Muscle layer of duodenum (tissue), 2 donors: ENCODE results near the gene SYT15.
"Not testable (repeated sequence)": the region's sequence is repeated elsewhere in the genome, so short reads cannot be mapped to it uniquely, and the experiment has no call there.

Source experiments
- H3K27ac ChIP-seq: one replicate; pipeline ENCODE4 v1.7.0; 2013; ENCODE audit warnings: mild to moderate bottlenecking, low read length
- H3K27me3 ChIP-seq: one replicate; pipeline ENCODE4 v1.7.0; 2013; ENCODE audit warnings: low read depth, mild to moderate bottlenecking, control low read depth, low read length
- H3K36me3 ChIP-seq, 2 donors: one replicate each; pipeline ENCODE4 v1.7.0; 2013; ENCODE audit warnings: low read length in 2 of 2, control low read depth in 1 of 2, mild to moderate bottlenecking in 1 of 2; ENCODE audit not compliant: insufficient read depth in 2 of 2, control insufficient read depth in 1 of 2
- H3K4me1 ChIP-seq, 2 donors: one replicate each; pipeline ENCODE4 v1.7.0; 2013; ENCODE audit warnings: low read length in 2 of 2, mild to moderate bottlenecking in 2 of 2, control low read depth in 1 of 2, moderate library complexity in 1 of 2; ENCODE audit not compliant: insufficient read depth in 2 of 2, control insufficient read depth in 1 of 2
- H3K4me3 ChIP-seq, 2 donors: one replicate each; pipeline ENCODE4 v1.7.0; 2013; ENCODE audit warnings: low read length in 2 of 2, low read depth in 1 of 2, mild to moderate bottlenecking in 1 of 2
- H3K9me3 ChIP-seq, 2 donors: one replicate each; pipeline ENCODE4 v1.7.0; 2013; ENCODE audit warnings: low read length in 2 of 2, control low read depth in 1 of 2, mild to moderate bottlenecking in 1 of 2; ENCODE audit not compliant: control insufficient read depth in 1 of 2
- donor health status: healthy.

Gene SYT15

DNA sequence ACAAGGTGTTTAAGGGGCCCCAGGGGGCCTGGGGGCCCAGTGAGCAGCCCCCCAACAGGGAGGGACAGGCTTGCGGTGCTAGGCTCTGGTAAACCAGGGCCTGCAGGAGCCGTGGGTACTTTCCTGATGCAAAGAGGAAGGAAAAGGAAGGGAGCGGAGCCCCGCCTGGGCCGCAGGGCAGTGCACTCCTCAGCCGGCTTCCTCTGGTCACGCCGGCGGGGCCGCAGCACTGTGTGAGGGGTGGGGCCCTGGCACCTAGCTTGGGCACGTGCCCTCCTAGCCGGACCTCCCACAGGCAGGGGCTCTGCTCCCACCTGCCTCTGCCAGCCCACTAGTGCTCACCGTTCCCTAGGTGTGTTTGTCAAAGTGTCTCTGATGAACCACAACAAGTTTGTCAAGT is 6.3 kb downstream of the SYT15 start:
- not testable (repeated sequence) for H3K4me1 ChIP-seq, H3K36me3 ChIP-seq, H3K9me3 ChIP-seq, H3K27ac ChIP-seq, H3K27me3 ChIP-seq, H3K4me3 ChIP-seq

DNA sequence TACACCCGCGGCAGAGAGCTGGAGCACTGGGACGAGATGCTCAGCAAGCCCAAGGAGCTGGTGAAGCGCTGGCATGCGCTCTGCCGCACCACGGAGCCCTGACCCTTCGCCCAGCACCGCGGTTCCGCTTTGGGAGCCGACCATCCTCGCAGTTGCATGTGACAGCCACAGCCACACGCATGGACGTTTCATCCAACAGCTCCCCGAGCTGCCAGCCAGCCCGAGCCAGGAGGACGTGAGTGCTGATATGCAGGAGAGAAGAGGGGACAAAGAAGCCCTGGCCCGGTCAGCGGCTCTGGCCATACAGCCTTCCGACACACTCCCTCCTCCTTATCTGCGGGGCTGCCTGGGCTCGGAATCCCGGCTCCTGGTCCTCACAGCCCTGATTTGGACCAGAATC is 8.6 kb downstream of the SYT15 start:
- H3K4me3 ChIP-seq, H3K4me1 ChIP-seq, H3K36me3 ChIP-seq, H3K27me3 ChIP-seq, H3K9me3 ChIP-seq, H3K27ac ChIP-seq: not testable (repeated sequence)

DNA sequence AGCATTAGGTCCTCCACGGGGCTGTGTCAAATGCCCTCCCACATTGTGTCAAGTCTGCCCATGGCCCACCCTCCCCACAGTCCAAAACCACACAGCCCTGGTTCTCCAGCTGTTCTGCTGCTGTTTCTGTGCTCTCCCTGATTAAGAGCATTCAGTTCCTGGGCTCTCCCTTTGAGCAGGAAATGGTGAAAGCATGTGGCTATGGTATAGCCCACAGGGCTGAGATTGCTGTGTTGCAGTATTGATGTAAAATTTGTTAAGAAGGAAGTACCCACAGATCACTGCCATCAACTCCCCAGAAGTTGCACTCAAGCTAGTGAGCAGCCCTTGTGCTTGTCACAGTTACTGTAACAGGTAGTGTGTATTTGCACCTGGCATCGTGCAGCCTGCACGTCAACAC is 9.3 kb downstream of the SYT15 start:
- H3K27me3 ChIP-seq, result not testable (repeated sequence)

DNA sequence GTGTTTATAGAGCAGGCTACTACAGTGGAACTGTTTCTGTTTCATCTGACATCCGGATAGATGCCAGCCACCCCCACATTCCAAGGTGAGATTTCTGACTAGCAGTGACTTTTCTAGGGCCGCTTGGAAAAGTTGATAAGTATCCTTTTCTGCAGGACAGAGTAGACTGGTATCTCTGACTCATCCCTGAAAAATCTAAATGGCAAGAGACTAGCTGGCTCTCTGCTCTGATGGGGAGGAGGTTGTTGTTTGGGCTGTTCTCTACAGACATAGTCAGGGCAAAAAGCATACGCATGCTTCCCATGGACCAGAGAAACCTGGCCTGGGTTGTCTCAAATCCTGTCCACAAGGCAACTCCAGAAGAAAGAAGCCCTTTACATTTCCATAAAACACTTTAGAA is 10.7 kb downstream of the SYT15 start:
- not testable (repeated sequence) for H3K4me3 ChIP-seq, H3K27ac ChIP-seq, H3K36me3 ChIP-seq, H3K27me3 ChIP-seq, H3K9me3 ChIP-seq, H3K4me1 ChIP-seq

More for the DNA sequence above, 9.3 kb downstream of the SYT15 start:
- H3K9me3 ChIP-seq, H3K36me3 ChIP-seq, H3K4me3 ChIP-seq, H3K27ac ChIP-seq, H3K4me1 ChIP-seq: not testable (repeated sequence)

DNA sequence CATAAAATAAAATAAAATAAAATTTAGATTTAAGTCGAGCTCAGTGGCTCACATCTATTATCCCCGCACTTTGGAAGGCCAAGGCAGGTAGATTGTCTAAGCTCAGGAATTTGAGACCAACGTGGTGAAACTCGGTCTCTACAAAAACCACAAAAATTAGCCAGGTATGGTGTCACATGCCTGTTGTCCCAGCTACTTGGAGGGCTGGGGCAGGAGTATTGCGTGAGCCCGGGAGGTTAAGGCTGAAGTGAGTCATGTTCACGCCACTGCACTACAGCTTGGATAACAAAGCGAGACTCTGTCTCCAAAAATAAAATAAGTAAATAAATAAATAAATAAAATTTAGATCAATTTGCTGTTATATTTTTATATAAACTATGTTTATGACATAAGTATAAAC is 12.1 kb downstream of the SYT15 start:
- not testable (repeated sequence) for H3K9me3 ChIP-seq, H3K4me1 ChIP-seq, H3K27me3 ChIP-seq, H3K27ac ChIP-seq, H3K4me3 ChIP-seq, H3K36me3 ChIP-seq

DNA sequence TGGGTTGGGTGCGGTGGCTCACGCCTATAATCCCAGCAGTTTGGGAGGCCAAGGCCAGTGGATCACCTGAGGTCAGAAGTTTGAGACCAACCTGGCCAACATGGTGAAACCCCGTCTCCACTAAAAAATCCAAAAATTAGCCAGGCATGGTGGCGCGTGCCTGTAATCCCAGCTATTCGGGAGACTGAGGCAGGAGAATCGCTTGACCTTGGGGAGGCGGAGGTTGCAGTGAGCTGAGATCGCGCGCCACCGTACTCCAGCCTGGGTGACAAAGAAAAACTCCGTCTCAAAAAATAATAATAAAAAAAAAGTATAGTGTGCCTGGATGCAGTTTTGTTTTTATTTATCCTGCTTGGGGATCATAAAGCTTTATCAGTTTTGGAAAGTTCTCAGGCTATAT is 14.4 kb downstream of the SYT15 start:
- H3K27me3 ChIP-seq, H3K4me3 ChIP-seq, H3K9me3 ChIP-seq, H3K4me1 ChIP-seq, H3K27ac ChIP-seq, H3K36me3 ChIP-seq: not testable (repeated sequence)

DNA sequence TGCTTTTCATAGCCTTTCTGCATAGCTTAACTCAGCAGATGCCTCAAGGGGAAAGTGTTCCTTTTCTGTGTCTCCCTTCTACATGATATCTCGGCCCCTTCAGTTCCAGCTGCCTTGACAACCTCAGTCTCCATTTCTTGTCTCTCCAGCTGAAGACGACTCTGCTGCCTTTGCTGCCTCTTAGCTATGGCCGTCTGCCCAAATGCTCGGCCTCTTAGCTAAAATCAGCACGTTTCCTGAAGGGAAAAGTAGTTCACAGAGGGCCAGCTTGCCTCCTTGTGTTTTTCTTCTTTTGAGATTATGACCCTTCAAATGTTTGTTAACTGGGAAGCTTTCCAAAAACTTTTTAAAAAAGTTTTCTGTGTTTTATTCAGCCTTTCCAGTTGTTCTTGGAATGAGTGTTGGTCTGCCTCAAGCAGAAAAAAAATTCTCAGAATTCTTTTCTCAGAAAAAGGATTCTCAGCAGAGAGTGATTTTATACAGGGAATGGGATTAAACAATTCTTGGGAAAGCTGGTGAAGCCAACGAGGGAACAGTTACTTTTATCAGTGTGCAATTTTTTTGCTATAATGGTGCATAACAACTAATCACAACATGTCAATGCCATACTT is 15.6 kb downstream of the SYT15 start:
- H3K27ac ChIP-seq, H3K4me1 ChIP-seq, H3K27me3 ChIP-seq, H3K4me3 ChIP-seq, H3K9me3 ChIP-seq, H3K36me3 ChIP-seq: not testable (repeated sequence)

DNA sequence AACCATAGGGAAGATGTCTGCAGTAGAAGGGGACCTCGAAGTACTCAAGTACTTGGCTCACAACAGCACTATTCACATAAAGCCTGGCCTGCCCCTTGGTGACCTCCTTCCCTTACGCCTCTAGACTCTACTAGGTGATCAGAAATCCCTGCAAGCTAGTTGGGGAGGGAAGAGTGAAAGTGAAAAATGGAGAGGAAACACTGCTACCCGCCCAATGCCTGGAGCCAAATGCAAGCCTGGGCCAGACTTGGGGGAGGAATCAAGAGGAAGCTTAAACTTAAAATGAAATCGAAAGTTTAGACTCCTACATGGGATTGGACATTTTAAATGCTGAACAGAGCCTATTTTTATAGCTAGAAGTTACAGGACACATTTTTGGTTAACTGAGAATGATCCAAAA is 17.6 kb downstream of the SYT15 start:
- H3K27ac ChIP-seq, H3K4me3 ChIP-seq, H3K4me1 ChIP-seq, H3K36me3 ChIP-seq, H3K9me3 ChIP-seq, H3K27me3 ChIP-seq: not testable (repeated sequence)

DNA sequence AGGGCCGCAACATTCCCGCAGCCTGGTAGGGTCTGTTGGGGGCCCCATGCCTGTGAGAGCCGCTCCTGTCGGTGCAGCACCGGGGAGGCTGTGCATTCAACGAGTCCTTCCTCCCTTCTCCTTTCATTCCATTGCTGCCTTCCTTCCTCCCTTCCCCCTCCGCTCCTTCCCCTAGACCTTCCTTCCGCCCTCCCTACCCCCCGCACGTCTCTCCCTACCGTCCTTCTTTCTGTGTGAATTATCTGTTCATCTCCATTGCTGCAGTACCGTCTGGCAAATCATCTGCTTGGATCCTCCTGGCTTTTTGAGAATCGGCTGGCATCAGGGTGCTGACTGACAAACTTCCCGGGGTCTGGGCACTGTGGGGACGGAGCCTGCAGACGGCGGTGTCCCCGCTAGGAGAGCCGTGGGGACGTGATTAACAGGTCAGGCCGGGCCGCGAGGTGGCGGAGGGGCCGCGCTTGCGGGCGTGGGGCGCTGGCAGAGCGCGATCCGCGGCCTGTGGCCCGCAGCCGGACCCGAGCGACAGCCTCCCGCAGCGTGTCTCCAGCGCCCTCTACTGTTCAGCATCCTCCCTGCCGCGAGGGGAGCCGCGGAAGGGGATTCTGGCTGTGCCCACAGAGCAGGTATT is 18.8 kb downstream of the SYT15 start:
- H3K36me3 ChIP-seq, H3K9me3 ChIP-seq, H3K27ac ChIP-seq, H3K4me1 ChIP-seq, H3K27me3 ChIP-seq: not testable (repeated sequence)
- peak overlapping the region in 1 of 2 donors; percentile 47 for H3K4me3 ChIP-seq

DNA sequence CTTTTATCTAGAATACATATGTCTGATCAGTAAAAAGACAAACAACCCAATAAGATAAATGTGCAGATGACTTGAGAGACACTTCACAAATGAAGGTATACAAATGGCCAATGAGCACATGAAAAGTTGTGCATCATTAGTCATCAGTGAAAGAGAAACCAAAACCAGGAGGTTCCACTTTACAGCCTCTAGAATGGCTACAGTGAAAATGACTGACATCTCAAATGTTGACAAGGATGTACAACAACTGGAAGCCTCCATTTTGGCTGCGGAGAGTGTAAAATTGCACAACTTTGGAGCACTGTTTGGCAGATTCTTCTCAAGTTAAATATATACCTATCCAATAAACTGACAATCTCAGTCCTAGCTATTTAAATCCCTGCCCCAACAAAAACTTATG is 21.6 kb downstream of the SYT15 start:
- H3K27ac ChIP-seq, H3K9me3 ChIP-seq, H3K4me3 ChIP-seq, H3K27me3 ChIP-seq, H3K4me1 ChIP-seq, H3K36me3 ChIP-seq: not testable (repeated sequence)

DNA sequence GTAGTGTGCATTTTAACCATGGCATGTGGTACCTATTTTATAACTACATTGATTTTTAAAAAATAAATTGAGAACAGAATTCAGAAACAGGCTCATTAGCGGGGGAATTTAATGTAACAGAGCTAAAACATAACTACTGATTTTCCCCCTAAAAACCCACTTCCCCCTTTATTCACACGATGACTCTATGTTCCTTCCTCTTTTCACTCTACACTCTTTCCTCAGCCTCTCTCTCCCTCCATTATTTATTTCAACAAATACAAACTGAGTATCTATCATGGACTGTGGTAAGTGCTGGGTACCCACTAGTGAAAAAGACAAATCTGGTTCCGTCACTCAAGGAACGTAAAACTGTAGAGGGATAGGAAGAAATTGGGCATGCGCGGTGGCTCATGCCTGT is 36.6 kb downstream of the SYT15 start:
- H3K27ac ChIP-seq, H3K4me3 ChIP-seq, H3K4me1 ChIP-seq, H3K36me3 ChIP-seq, H3K27me3 ChIP-seq, H3K9me3 ChIP-seq: not testable (repeated sequence)

DNA sequence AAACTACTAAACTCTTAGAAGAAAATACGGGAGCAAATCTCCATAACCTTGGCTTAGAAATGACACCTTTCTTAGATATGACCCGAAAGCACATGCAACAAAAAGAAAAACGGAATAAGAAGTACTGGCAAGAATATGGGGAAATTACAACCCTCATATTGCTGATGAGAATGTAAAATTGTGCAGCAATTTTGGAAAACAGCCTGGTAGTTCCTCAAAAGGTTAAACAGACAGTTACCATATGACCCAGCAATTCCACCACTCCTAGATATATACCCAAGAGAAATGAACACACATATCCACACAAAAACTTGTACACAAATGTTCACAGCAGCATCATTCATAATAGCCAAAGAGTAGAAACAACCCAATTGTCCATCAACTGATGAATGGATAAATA is 37.3 kb downstream of the SYT15 start:
- not testable (repeated sequence) for H3K27ac ChIP-seq, H3K27me3 ChIP-seq, H3K4me3 ChIP-seq, H3K4me1 ChIP-seq, H3K36me3 ChIP-seq, H3K9me3 ChIP-seq
